CD4-positive, alpha-beta T cell treated with Interleukin-15 for 1 hour (primary cell): Measurements from ENCODE around the gene HBE1.
"Not testable (repeated sequence)": the region's sequence is repeated elsewhere in the genome, so short reads cannot be mapped to it uniquely, and the experiment has no call there.

Experiments used
- DNase-seq: peaks from one replicate; pipeline ENCODE4 v3.0.0-alpha.2; 2020

HBE1 gene

GRCh38 chr11:5284637-5285036 is 14.9 kb upstream of the HBE1 start:
- DNase-seq, result no peak

GRCh38 chr11:5283882-5284281 is 14.1 kb upstream of the HBE1 start:
- no peak for DNase-seq

GRCh38 chr11:5283086-5283485 is 13.3 kb upstream of the HBE1 start:
- DNase-seq, result no peak

- DNase-seq, result no peak
These were observed 12.9 kb upstream of the HBE1 start for GRCh38 chr11:5282628-5283027.

- DNase-seq, result no peak
These were observed 11.9 kb upstream of the HBE1 start for GRCh38 chr11:5281596-5281995.

GRCh38 chr11:5280582-5281102 is 10.9 kb upstream of the HBE1 start:
- peak; percentile 39 for DNase-seq

GRCh38 chr11:5279471-5280090 is 9.8 kb upstream of the HBE1 start:
- DNase-seq, result no peak

GRCh38 chr11:5277807-5278382 is 8.2 kb upstream of the HBE1 start:
- no peak for DNase-seq

- no peak for DNase-seq
These were observed 7.0 kb upstream of the HBE1 start for GRCh38 chr11:5276697-5277096.

GRCh38 chr11:5275369-5276110 is 5.8 kb upstream of the HBE1 start:
- no peak for DNase-seq

- DNase-seq, result no peak
These were observed 4.7 kb upstream of the HBE1 start for GRCh38 chr11:5274395-5274794.

- DNase-seq, result no peak
These were observed 2.8 kb upstream of the HBE1 start for GRCh38 chr11:5272395-5273017.

GRCh38 chr11:5267033-5267563 is 2.6 kb downstream of the HBE1 start:
- no peak for DNase-seq

- no peak for DNase-seq
These were observed 3.1 kb downstream of the HBE1 start for GRCh38 chr11:5266609-5267008.

- no peak for DNase-seq
These were observed 3.9 kb downstream of the HBE1 start for GRCh38 chr11:5265832-5266231.

GRCh38 chr11:5258543-5259262 is 11.0 kb downstream of the HBE1 start:
- DNase-seq, result no peak

GRCh38 chr11:5257296-5257695 is 12.4 kb downstream of the HBE1 start:
- no peak for DNase-seq

- DNase-seq, result not testable (repeated sequence)
These were observed 14.9 kb downstream of the HBE1 start, which contains the start of gene HBG2 for GRCh38 chr11:5254646-5255413. Gene HBG2, minus strand, starts transcription at chr11:5254781. Its CDS starts 53 bp downstream, at chr11:5254728.

GRCh38 chr11:5254023-5254422 is 15.7 kb downstream of the HBE1 start:
- not testable (repeated sequence) for DNase-seq

- DNase-seq, result not testable (repeated sequence)
These were observed 16.3 kb downstream of the HBE1 start for GRCh38 chr11:5253440-5253839.

GRCh38 chr11:5252919-5253265 is 16.9 kb downstream of the HBE1 start:
- DNase-seq, result no peak
